Measurements from ENCODE around the gene CSTF1.

GRCh38 chr20:56409956-56410355, 17.5 kb downstream of the CSTF1 start:
- TF ChIP-seq, protein P1, sequence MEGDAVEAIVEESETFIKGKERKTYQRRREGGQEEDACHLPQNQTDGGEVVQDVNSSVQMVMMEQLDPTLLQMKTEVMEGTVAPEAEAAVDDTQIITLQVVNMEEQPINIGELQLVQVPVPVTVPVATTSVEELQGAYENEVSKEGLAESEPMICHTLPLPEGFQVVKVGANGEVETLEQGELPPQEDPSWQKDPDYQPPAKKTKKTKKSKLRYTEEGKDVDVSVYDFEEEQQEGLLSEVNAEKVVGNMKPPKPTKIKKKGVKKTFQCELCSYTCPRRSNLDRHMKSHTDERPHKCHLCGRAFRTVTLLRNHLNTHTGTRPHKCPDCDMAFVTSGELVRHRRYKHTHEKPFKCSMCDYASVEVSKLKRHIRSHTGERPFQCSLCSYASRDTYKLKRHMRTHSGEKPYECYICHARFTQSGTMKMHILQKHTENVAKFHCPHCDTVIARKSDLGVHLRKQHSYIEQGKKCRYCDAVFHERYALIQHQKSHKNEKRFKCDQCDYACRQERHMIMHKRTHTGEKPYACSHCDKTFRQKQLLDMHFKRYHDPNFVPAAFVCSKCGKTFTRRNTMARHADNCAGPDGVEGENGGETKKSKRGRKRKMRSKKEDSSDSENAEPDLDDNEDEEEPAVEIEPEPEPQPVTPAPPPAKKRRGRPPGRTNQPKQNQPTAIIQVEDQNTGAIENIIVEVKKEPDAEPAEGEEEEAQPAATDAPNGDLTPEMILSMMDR (IDR thresholded peaks at IDR 0.05), result no peak
- no peak for TF ChIP-seq POLR2A (IDR thresholded peaks at IDR 0.05)

All from testis (tissue), 2 donors.